HepG2 (cell line): ENCODE data around the gene PLCB4. TPM values are rescaled to one million over a fixed set of nuclear protein-coding genes. Genes with fewer than 3 reads are reported as not detected.

ENCODE experiments used
- ATAC-seq: fragments of 200-7000 bp; cut with Tn5 transposase; 3 replicates; pipeline ENCODE4 v1.9.1; 2020; ENCODE audit warnings: mild to moderate bottlenecking, moderate library complexity
- BruUV-seq: library from RNA; stranded (reverse); fragments of 400-500 nt; replicated peaks from 2 replicates; lab custom pipeline; 2021; lab: Mats Ljungman, UMichigan
- CTCF ChIA-PET: fragments of 300-600 bp; formaldehyde crosslinking; extraction: SDS; loops from one replicate; lab custom pipeline; 2021; ENCODE audit warnings: low total read pairs, inconsistent platforms, low intra/inter-chr PET ratio; lab: Yijun Ruan, JAX
- POLR2A ChIA-PET: fragments of 350-600 bp; sonication (Branson Sonifier 250); formaldehyde crosslinking; loops from one replicate; lab custom pipeline; 2020; ENCODE audit warnings: antibody characterized with exemption, inconsistent platforms; lab: Yijun Ruan, JAX
- DNase-seq: peaks from one replicate; pipeline ENCODE4 v3.0.0-alpha.2; 2015; ENCODE audit warnings: low spot score
- FAIRE-seq: peaks from 3 replicates; lab custom pipeline; 2011; peaks lifted over from hg19 to GRCh38; lab: Jason Lieb, UNC
- H2AFZ ChIP-seq: one replicate; pipeline ENCODE4 v1.6.1; 2011; ENCODE audit warnings: low read length, inconsistent platforms
- H3K27ac ChIP-seq: fragments of 300-600 bp; 3 replicates; pipeline ENCODE4 v1.8.0; 2011; ENCODE audit warnings: mixed run types, mild to moderate bottlenecking, mixed read lengths, low read length, inconsistent platforms; ENCODE audit not compliant: insufficient read depth; ENCODE audit errors: extremely low read length
- H3K27me3 ChIP-seq, 2 experiments: fragments of 200-600 bp in 1 of 2; 2 replicates in 1 of 2; 3 replicates in 1 of 2; pipeline versions ENCODE4 v1.6.0 to v1.8.0; 2011; ENCODE audit warnings: low read length in 2 of 2, mild to moderate bottlenecking in 2 of 2, moderate library complexity in 2 of 2, inconsistent platforms in 1 of 2; ENCODE audit not compliant: insufficient read depth in 2 of 2, control insufficient read depth in 1 of 2
- H3K36me3 ChIP-seq, 2 experiments: fragments of 200-600 bp in 1 of 2; replicated peaks in 1 of 2; 2 replicates in 1 of 2; 3 replicates in 1 of 2; pipeline versions ENCODE4 v1.5.1 to v1.8.0; 2011; ENCODE audit warnings: low read length in 2 of 2, inconsistent platforms in 1 of 2; ENCODE audit not compliant: insufficient read depth in 2 of 2, control insufficient read depth in 1 of 2
- H3K4me1 ChIP-seq: 2 replicates; pipeline ENCODE4 v1.5.1; 2012; ENCODE audit warnings: low read length, inconsistent platforms; ENCODE audit not compliant: insufficient read depth
- H3K4me2 ChIP-seq: 2 replicates; pipeline ENCODE4 v1.6.0; 2011; ENCODE audit warnings: low read depth, low read length, inconsistent platforms
- H3K4me3 ChIP-seq, 3 experiments: fragments of 200-600 bp in 1 of 3; sonication (generic), shearing (Covaris generic) in 1 of 3; replicated peaks in 1 of 3; 2 replicates each; pipeline ENCODE4 v1.5.1; 2011 to 2016; ENCODE audit warnings: low read length in 3 of 3, inconsistent platforms in 2 of 3, low read depth in 2 of 3, mild to moderate bottlenecking in 2 of 3, control low read depth in 1 of 3, mixed read lengths in 1 of 3; ENCODE audit not compliant: insufficient read depth in 1 of 3
- H3K79me2 ChIP-seq: one replicate; pipeline ENCODE4 v1.6.1; 2011; ENCODE audit warnings: low read length, inconsistent platforms; ENCODE audit not compliant: insufficient read depth
- H3K9ac ChIP-seq: 2 replicates; pipeline ENCODE4 v1.6.0; 2011; ENCODE audit warnings: mild to moderate bottlenecking, low read depth, low read length, inconsistent platforms; ENCODE audit not compliant: insufficient read depth
- H3K9me3 ChIP-seq: 2 replicates; pipeline ENCODE4 v1.5.1; 2012; ENCODE audit warnings: mild to moderate bottlenecking, low read length
- H4K20me1 ChIP-seq: 2 replicates; pipeline ENCODE4 v1.6.0; 2011; ENCODE audit warnings: inconsistent platforms, mild to moderate bottlenecking, low read length, moderate library complexity; ENCODE audit not compliant: insufficient read depth
- ARID3A ChIP-seq: IDR thresholded peaks from 2 replicates; pipeline ENCODE4 v1.6.1; 2012; ENCODE audit warnings: low read depth, low read length, improper control_type of control experiment
- GMEB1 ChIP-seq: sonication (generic); formaldehyde crosslinking; IDR thresholded peaks from 2 replicates; pipeline ENCODE4 v1.5.1; 2020; ENCODE audit warnings: missing genetic modification reagents, mild to moderate bottlenecking, borderline replicate concordance
- KDM5A ChIP-seq: fragments of 200-600 bp; sonication (generic); IDR thresholded peaks from 2 replicates; pipeline ENCODE4 v1.7.0; 2018; ENCODE audit warnings: antibody characterized with exemption, mild to moderate bottlenecking, low read length, borderline replicate concordance
- KLF6 ChIP-seq: IDR thresholded peaks from 2 replicates; pipeline ENCODE4 v1.8.0; 2016; ENCODE audit warnings: missing biosample characterization, missing genetic modification reagents
- RCOR2 ChIP-seq: IDR thresholded peaks from 2 replicates; pipeline ENCODE4 v1.6.1; 2016; ENCODE audit warnings: missing biosample characterization, missing genetic modification reagents
- TIGD3 ChIP-seq: sonication (generic); formaldehyde crosslinking; IDR thresholded peaks from 2 replicates; pipeline ENCODE4 v1.5.1; 2020; ENCODE audit warnings: mild to moderate bottlenecking, missing genetic modification reagents, borderline replicate concordance
- ZHX1 ChIP-seq: sonication (generic); formaldehyde crosslinking; IDR thresholded peaks from 2 replicates; pipeline ENCODE4 v1.8.1; 2022; ENCODE audit warnings: low read depth, mild to moderate bottlenecking, missing genetic modification reagents
- ZNF276 ChIP-seq: sonication (generic); formaldehyde crosslinking; IDR thresholded peaks from 2 replicates; pipeline ENCODE4 v1.4.0; 2020; ENCODE audit warnings: mild to moderate bottlenecking, low read depth, missing genetic modification reagents
- ZNF784 ChIP-seq: sonication (generic); formaldehyde crosslinking; IDR thresholded peaks from 2 replicates; pipeline ENCODE4 v1.5.1; 2020; ENCODE audit warnings: missing genetic modification reagents, mild to moderate bottlenecking, borderline replicate concordance
- WGBS: methylation state at CpG from one replicate; pipeline ENCODE4 v1.1.6; 2017; ENCODE audit warnings: low lambda C conversion rate; 5-methylcytosine and 5-hydroxymethylcytosine counted together
- in situ Hi-C: cut with HindIII; loops from 2 replicates; pipeline ENCODE4 v1.10.0; 2017; ENCODE audit warnings: low pct_unique_long_range_greater_than_20kb; ENCODE audit not compliant: extremely low pct_ligation_motif_present
- intact Hi-C: fragments of 100-400 bp; cut with micrococcal nuclease; formaldehyde crosslinking; loops from one replicate; pipeline ENCODE4 v1.10.0; 2022; ENCODE audit not compliant: unreplicated experiment
- polyA plus RNA-seq, 8 experiments: library from polyadenylated mRNA; depleted of rRNA in 3 of 8; stranded (reverse) in 7 of 8; unstranded in 1 of 8; fragments of >200 nt; fragmentation: Illumina TruSeq in 4 of 8; extraction: Trizol in 4 of 8; gene quantifications; 2 replicates each; pipeline versions ENCODE4 v1.2.1 to v1.2.3, GENCODE V29; 2011 to 2016; ENCODE audit warnings: low read depth in 4 of 8, missing spikeins in 1 of 8, mixed read lengths in 1 of 8; ENCODE audit not compliant: insufficient read depth in 1 of 8
- total RNA-seq, 5 experiments: library from RNA; depleted of rRNA; stranded (reverse); fragments of >200 nt; fragmentation: Illumina TruSeq; extraction: Trizol; gene quantifications; 2 replicates each; pipeline ENCODE4 v1.2.3, GENCODE V29; 2016; ENCODE audit warnings: low read depth in 1 of 5

The PLCB4 gene
- total and polyA plus RNA-seq, 2 of the 13 experiments (the other 11 are each of a cell fraction or from before 2014, with no cell fraction given): 0.01 TPM; not detected in 1

GRCh38 chr20:9490161-9490560 is 421.3 kb downstream of the PLCB4 start (continued):
- TF ChIP-seq ARID3A: no peak
- no peak for TF ChIP-seq ZHX1
- TF ChIP-seq GMEB1: no peak
- TF ChIP-seq, all 625 proteins: peak for 0

- Histone ChIP-seq H3K27me3 (0 out of 5 replicates have a peak, but pooled peaks cover 0 to 5% of the 10 kb centered on the region in 2 experiments), H3K4me1 (no peaks in the 10 kb centered on the region), H2AFZ (no peak overlapping the region), H3K79me2 (no peaks in the 10 kb centered on the region), H3K4me3 (no peak overlapping the region), H3K4me2 (no peak overlapping the region), H3K9me3 (no peaks in the 10 kb centered on the region), H4K20me1 (no peaks in the 10 kb centered on the region), H3K9ac (no peak overlapping the region), H3K27ac (no peak overlapping the region), H3K36me3 (no peaks in the 10 kb centered on the region)
- in situ Hi-C loops: no loop called here
- ATAC-seq (no peak), DNase-seq (no peak), FAIRE-seq (no peak)
- WGBS: 10% methylated on average over 3 of the region's 3 CpGs
- TF ChIP-seq KDM5A (no peak), ZNF276 (CRISPR knock-in tag) (no peak), ZNF784 (CRISPR knock-in tag) (no peak), KLF6 (CRISPR knock-in tag) (no peak), TIGD3 (CRISPR knock-in tag) (no peak), RCOR2 (CRISPR knock-in tag) (no peak)
- POLR2A ChIA-PET: no interaction called here
- intact Hi-C loops: no loop called here
- no TSS peak for BruUV-seq
- CTCF ChIA-PET: no interaction called here
Observed at GRCh38 chr20:9490631-9491030, 421.7 kb downstream of the PLCB4 start.
